Right lung (tissue), 5 donors: Measurements from ENCODE around the gene AP4S1. TPM values are rescaled to one million over a fixed set of nuclear protein-coding genes. Genes with fewer than 3 reads are reported as not detected.

Source experiments
- DNase-seq, 2 donors: peaks; one replicate each; pipeline ENCODE4 v3.0.0-alpha.2; 2013
- polyA plus RNA-seq, 5 donors: library from polyadenylated mRNA; unstranded; fragments of 120-200 nt; gene quantifications; one replicate each; pipeline versions ENCODE4 v1.2.1 to v1.2.3, GENCODE V29; 2013; ENCODE audit warnings: inconsistent platforms in 1 of 5, low replicate concordance in 1 of 5; ENCODE audit not compliant: insufficient read length in 5 of 5, insufficient read depth in 1 of 5

Gene AP4S1
- polyA plus RNA-seq, 5 donors = 16.1 to 22.4 (median 19.9) TPM

GRCh38 chr14:31128601-31129526 lies 103.4 kb downstream of the AP4S1 start:
- no peak for DNase-seq

DNA sequence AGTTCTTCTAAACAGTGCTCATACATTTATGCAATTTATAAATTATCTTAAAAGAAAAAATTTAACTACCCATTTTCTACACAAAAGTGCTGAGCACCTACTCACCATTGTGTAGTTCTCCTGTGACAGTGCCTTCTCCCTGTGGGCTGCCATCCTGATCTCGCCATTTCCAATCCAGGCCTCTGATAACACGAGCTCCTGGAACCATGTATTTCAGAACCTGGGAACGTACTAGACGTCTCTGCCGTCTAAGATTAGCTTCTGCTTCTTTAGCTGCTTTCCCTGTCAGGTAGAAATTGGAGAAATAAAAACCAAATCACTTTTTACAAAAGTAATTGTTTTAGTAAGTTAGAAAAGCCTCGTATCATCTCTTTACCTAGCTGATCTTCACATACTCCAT lies 107.7 kb downstream of the AP4S1 start:
- DNase-seq = no peak

GRCh38 chr14:31137214-31137889 lies 111.9 kb downstream of the AP4S1 start:
- DNase-seq = no peak

GRCh38 chr14:31138301-31138700 lies 112.9 kb downstream of the AP4S1 start:
- no peak for DNase-seq

GRCh38 chr14:31139301-31139847 lies 113.9 kb downstream of the AP4S1 start:
- DNase-seq = no peak

DNA sequence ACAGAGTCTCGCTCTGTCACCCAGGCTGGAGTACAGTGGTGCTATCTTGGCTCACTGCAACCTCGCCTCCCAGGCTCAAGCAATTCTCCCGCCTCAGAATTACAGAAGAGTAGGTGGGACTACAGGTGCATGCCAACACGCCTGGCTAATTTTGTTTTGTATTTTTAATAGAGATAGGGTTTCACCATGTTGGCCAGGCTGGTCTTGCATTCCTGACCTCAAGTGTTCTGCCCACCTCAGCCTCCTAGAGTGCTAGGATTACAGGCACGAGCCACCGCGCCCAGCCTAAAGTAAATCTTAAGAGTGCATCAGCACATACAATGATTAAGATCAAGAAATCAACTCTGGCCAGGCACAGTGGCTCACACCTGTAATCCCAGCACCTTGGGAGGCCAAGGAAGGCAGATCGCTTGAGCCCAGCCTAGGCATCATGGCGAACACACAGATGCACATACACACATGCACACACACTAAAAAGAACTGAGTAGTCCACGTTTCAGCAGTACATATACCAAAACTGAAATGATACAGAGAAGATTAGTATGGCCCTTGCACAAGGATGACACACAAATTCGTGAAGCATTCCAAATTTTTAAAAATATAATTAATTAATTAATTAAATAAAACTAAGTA lies 117.1 kb downstream of the AP4S1 start:
- DNase-seq = no peak

Other genes starting within 250 kb of the AP4S1 start
- 1 to 10 TPM; 1.1 to 1.8 (median 1.6) TPM for gene COCH, start 151.1 kb upstream of the AP4S1 start, polyA plus RNA-seq
- gene STRN3, start 730 bp downstream of the AP4S1 start, polyA plus RNA-seq = 10 to 100 TPM; 32.6 to 49.2 (median 46.6) TPM
- 100 to 1,000 TPM; 144 to 214 (median 192) TPM for gene HECTD1, start 182.1 kb downstream of the AP4S1 start, polyA plus RNA-seq